ENCODE data around the gene SCO2.

DNA sequence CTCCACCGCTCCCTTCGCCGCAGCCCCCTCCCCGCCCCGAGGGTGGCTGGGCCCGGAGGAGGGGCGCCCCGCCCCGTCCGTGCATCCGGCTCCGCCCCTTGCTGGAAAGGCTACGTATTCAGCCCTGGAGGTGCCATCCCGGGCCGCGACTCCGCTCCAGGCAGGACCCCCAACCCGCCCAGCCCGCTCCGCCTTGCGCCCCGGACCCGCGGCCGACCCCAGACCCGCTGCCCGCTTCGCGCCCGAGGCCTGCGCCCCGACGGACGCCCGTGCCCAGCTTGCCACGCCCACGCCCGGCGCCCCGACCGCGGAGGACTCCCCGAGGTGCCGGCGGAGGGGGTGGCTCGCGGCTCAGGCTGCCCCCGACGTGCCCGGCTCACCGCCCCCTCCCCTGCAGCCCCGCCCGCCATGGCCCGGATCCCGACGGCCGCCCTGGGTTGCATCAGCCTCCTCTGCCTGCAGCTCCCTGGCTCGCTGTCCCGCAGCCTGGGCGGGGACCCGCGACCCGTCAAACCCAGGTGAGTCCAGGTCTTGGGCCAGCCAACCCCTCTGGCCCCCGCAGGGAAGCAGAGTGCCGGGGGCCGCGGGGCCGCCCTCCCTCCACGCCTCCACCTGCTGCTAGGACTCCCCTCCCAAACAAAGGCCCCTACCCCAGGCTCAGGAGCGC lies 43.8 kb downstream of the SCO2 start, which contains the start of gene ADM2:
- TF ChIP-seq, protein P1, sequence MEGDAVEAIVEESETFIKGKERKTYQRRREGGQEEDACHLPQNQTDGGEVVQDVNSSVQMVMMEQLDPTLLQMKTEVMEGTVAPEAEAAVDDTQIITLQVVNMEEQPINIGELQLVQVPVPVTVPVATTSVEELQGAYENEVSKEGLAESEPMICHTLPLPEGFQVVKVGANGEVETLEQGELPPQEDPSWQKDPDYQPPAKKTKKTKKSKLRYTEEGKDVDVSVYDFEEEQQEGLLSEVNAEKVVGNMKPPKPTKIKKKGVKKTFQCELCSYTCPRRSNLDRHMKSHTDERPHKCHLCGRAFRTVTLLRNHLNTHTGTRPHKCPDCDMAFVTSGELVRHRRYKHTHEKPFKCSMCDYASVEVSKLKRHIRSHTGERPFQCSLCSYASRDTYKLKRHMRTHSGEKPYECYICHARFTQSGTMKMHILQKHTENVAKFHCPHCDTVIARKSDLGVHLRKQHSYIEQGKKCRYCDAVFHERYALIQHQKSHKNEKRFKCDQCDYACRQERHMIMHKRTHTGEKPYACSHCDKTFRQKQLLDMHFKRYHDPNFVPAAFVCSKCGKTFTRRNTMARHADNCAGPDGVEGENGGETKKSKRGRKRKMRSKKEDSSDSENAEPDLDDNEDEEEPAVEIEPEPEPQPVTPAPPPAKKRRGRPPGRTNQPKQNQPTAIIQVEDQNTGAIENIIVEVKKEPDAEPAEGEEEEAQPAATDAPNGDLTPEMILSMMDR (optimal IDR thresholded peaks at IDR 0.05 in 1 of 3, IDR thresholded peaks at IDR 0.05 in 1 of 3, conservative IDR thresholded peaks at IDR 0.05 in 1 of 3; ENCODE audit: extremely low read depth in 1 of 3, insufficient read depth in 2 of 3, low read length in 3 of 3) = no peak
- TF ChIP-seq EZH2 (IDR thresholded peaks at IDR 0.05; ENCODE audit: low read length) = no peak
